ENCODE data around the gene HNF1B. TPM values are rescaled to one million over a fixed set of nuclear protein-coding genes. Genes with fewer than 3 reads are reported as not detected.
"Not testable (repeated sequence)": the region's sequence is repeated elsewhere in the genome, so short reads cannot be mapped to it uniquely, and the experiment has no call there.

Gene HNF1B
- total and polyA plus RNA-seq, 7 experiments from 2014 or later = 1.4 TPM; not detected in 6

- Mint-ChIP-seq H3K27ac (no peak overlapping the region), H3K9me3 (no peaks in the 10 kb centered on the region), H3K4me3 (no peak overlapping the region), H3K36me3 (peaks cover 0 to 2% (median 0%) of the 10 kb centered on the region in 5 donors), H3K27me3 (peaks cover 17 to 36% (median 32%) of the 10 kb centered on the region in 5 donors), H3K4me1 (peaks cover 0 to 6% (median 0%) of the 10 kb centered on the region in 7 donors)
- ATAC-seq (no peak), DNase-seq (no peak)
- intact Hi-C loops (cut with micrococcal nuclease) = no loop called here
- H3K4me1 ChIP-seq (ENCODE audit: control insufficient read depth in 2 of 2, insufficient read depth in 2 of 2, low read length in 2 of 2) = no peaks in the 10 kb centered on the region
- H3K9me3 ChIP-seq (ENCODE audit: control insufficient read depth in 2 of 3, low read length in 3 of 3) = no peaks in the 10 kb centered on the region
- no peaks in the 10 kb centered on the region for H3K36me3 ChIP-seq (ENCODE audit: control insufficient read depth in 2 of 3, insufficient read depth in 3 of 3, low read length in 3 of 3)
- ChIA-PET POLR2A (no interaction called here), CTCF (no interaction called here)
- no peaks in the 10 kb centered on the region for H3K27me3 ChIP-seq (ENCODE audit: control insufficient read depth in 2 of 2, insufficient read depth in 2 of 2, low read length in 2 of 2)
- no peak overlapping the region for H3K4me3 ChIP-seq (ENCODE audit: low read length)
- no peak overlapping the region for H3K27ac ChIP-seq (ENCODE audit: low read depth, low read length)
Measured at GRCh38 chr17:37788526-37788925, 43.7 kb upstream of the HNF1B start.

GRCh38 chr17:37787055-37787757 lies 42.3 kb upstream of the HNF1B start:
- Histone ChIP-seq H3K9me3 (ENCODE audit: control insufficient read depth in 2 of 3, low read length in 3 of 3) (no peaks in the 10 kb centered on the region), H3K27me3 (ENCODE audit: control insufficient read depth in 2 of 2, insufficient read depth in 2 of 2, low read length in 2 of 2) (no peaks in the 10 kb centered on the region), H3K4me3 (ENCODE audit: low read length) (no peak overlapping the region), H3K27ac (ENCODE audit: low read depth, low read length) (no peak overlapping the region), H3K36me3 (ENCODE audit: control insufficient read depth in 2 of 3, insufficient read depth in 3 of 3, low read length in 3 of 3) (no peaks in the 10 kb centered on the region), H3K4me1 (ENCODE audit: control insufficient read depth in 2 of 2, insufficient read depth in 2 of 2, low read length in 2 of 2) (no peaks in the 10 kb centered on the region)
- intact Hi-C loops (cut with micrococcal nuclease) = no loop called here
- peaks cover 17 to 46% (median 34%) of the 10 kb centered on the region in 5 donors for H3K27me3 Mint-ChIP-seq
- ATAC-seq = no peak
- H3K9me3 Mint-ChIP-seq = no peaks in the 10 kb centered on the region
- H3K36me3 Mint-ChIP-seq = peaks cover 0 to 2% (median 0%) of the 10 kb centered on the region in 5 donors
- peaks cover 0 to 6% (median 0%) of the 10 kb centered on the region in 7 donors for H3K4me1 Mint-ChIP-seq
- no peak overlapping the region for H3K4me3 Mint-ChIP-seq
- POLR2A ChIA-PET = interaction anchor here (0.6 kb wide), 1 partner anchor 398 kb away, joined by 3 read pairs; no protein-coding TSS in a partner anchor
- CTCF ChIA-PET = no interaction called here
- no peak for DNase-seq
- no peak overlapping the region for H3K27ac Mint-ChIP-seq

- Mint-ChIP-seq H3K4me1 (peaks cover 0 to 5% (median 0%) of the 10 kb centered on the region in 7 donors), H3K27ac (no peak overlapping the region), H3K27me3 (peaks cover 17 to 48% (median 34%) of the 10 kb centered on the region in 5 donors), H3K4me3 (no peak overlapping the region), H3K36me3 (peaks cover 0 to 2% (median 0%) of the 10 kb centered on the region in 5 donors), H3K9me3 (no peaks in the 10 kb centered on the region)
- H3K4me1 ChIP-seq (ENCODE audit: control insufficient read depth in 2 of 2, insufficient read depth in 2 of 2, low read length in 2 of 2) = no peaks in the 10 kb centered on the region
- no peak for ATAC-seq
- intact Hi-C loops (cut with micrococcal nuclease) = no loop called here
- H3K36me3 ChIP-seq (ENCODE audit: control insufficient read depth in 2 of 3, insufficient read depth in 3 of 3, low read length in 3 of 3) = no peaks in the 10 kb centered on the region
- no peak overlapping the region for H3K27ac ChIP-seq (ENCODE audit: low read depth, low read length)
- ChIA-PET POLR2A (no interaction called here), CTCF (no interaction called here)
- H3K27me3 ChIP-seq (ENCODE audit: control insufficient read depth in 2 of 2, insufficient read depth in 2 of 2, low read length in 2 of 2) = no peaks in the 10 kb centered on the region
- H3K4me3 ChIP-seq (ENCODE audit: low read length) = no peak overlapping the region
- DNase-seq = no peak
- H3K9me3 ChIP-seq (ENCODE audit: control insufficient read depth in 2 of 3, low read length in 3 of 3) = no peaks in the 10 kb centered on the region
Measured at GRCh38 chr17:37786481-37786880, 41.6 kb upstream of the HNF1B start.

- CTCF ChIA-PET; H3K27ac ChIP-seq (ENCODE audit: low read depth, low read length); H3K4me1 ChIP-seq (ENCODE audit: control insufficient read depth in 2 of 2, insufficient read depth in 2 of 2, low read length in 2 of 2); H3K9me3 Mint-ChIP-seq; intact Hi-C loops (cut with micrococcal nuclease); H3K4me3 ChIP-seq (ENCODE audit: low read length); H3K27me3 ChIP-seq (ENCODE audit: control insufficient read depth in 2 of 2, insufficient read depth in 2 of 2, low read length in 2 of 2); ATAC-seq; H3K4me1 Mint-ChIP-seq; H3K36me3 ChIP-seq (ENCODE audit: control insufficient read depth in 2 of 3, insufficient read depth in 3 of 3, low read length in 3 of 3); H3K9me3 ChIP-seq (ENCODE audit: control insufficient read depth in 2 of 3, low read length in 3 of 3); H3K36me3 Mint-ChIP-seq; POLR2A ChIA-PET; H3K27ac Mint-ChIP-seq; DNase-seq; H3K4me3 Mint-ChIP-seq: not testable (repeated sequence)
- H3K27me3 Mint-ChIP-seq = peaks cover 6 to 41% (median 14%) of the 10 kb centered on the region in 5 donors
Measured at GRCh38 chr17:37782460-37782859, 37.6 kb upstream of the HNF1B start.

GRCh38 chr17:37781451-37781850 lies 36.6 kb upstream of the HNF1B start:
- intact Hi-C loops (cut with micrococcal nuclease) = no loop called here
- Mint-ChIP-seq H3K4me3 (no peak overlapping the region), H3K9me3 (no peaks in the 10 kb centered on the region), H3K36me3 (peaks cover 0 to 2% (median 0%) of the 10 kb centered on the region in 5 donors), H3K27ac (no peak overlapping the region), H3K27me3 (peaks cover 3 to 34% (median 10%) of the 10 kb centered on the region in 5 donors), H3K4me1 (peaks cover 0 to 5% (median 0%) of the 10 kb centered on the region in 7 donors)
- ChIA-PET CTCF (no interaction called here), POLR2A (no interaction called here)
- Histone ChIP-seq H3K36me3 (ENCODE audit: control insufficient read depth in 2 of 3, insufficient read depth in 3 of 3, low read length in 3 of 3) (no peaks in the 10 kb centered on the region), H3K27ac (ENCODE audit: low read depth, low read length) (no peak overlapping the region), H3K4me1 (ENCODE audit: control insufficient read depth in 2 of 2, insufficient read depth in 2 of 2, low read length in 2 of 2) (no peaks in the 10 kb centered on the region), H3K9me3 (ENCODE audit: control insufficient read depth in 2 of 3, low read length in 3 of 3) (no peaks in the 10 kb centered on the region), H3K27me3 (ENCODE audit: control insufficient read depth in 2 of 2, insufficient read depth in 2 of 2, low read length in 2 of 2) (no peaks in the 10 kb centered on the region), H3K4me3 (ENCODE audit: low read length) (no peak overlapping the region)
- no peak for DNase-seq
- no peak for ATAC-seq

DNA sequence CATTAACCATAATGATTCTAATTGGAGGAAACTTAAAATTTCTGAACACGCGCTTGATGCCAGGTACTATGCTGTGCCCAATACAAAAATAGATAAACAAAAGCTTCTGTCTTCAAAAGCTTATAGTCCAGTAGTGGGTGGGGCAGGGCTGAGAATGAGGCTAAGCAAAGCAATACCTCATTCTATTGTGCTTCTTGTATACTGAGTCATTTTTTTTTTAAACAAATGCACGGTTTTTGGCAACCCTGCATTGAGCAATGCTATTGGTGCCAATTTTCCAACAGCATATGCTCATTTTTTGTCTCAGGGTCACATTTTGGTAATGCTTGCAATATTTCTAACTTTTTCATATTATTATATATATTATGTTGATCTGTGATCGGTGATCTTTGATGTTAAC lies 34.7 kb upstream of the HNF1B start:
- DNase-seq (no peak), ATAC-seq (no peak)
- Histone ChIP-seq H3K27me3 (ENCODE audit: control insufficient read depth in 2 of 2, insufficient read depth in 2 of 2, low read length in 2 of 2) (no peaks in the 10 kb centered on the region), H3K4me1 (ENCODE audit: control insufficient read depth in 2 of 2, insufficient read depth in 2 of 2, low read length in 2 of 2) (peaks cover 0 to 1% of the 10 kb centered on the region in 2 donors), H3K27ac (ENCODE audit: low read depth, low read length) (no peak overlapping the region), H3K9me3 (ENCODE audit: control insufficient read depth in 2 of 3, low read length in 3 of 3) (no peaks in the 10 kb centered on the region), H3K36me3 (ENCODE audit: control insufficient read depth in 2 of 3, insufficient read depth in 3 of 3, low read length in 3 of 3) (no peaks in the 10 kb centered on the region), H3K4me3 (ENCODE audit: low read length) (no peak overlapping the region)
- Mint-ChIP-seq H3K4me3 (no peak overlapping the region), H3K27me3 (peaks cover 0 to 32% (median 7%) of the 10 kb centered on the region in 5 donors), H3K27ac (no peak overlapping the region), H3K4me1 (peaks cover 0 to 18% (median 0%) of the 10 kb centered on the region in 7 donors), H3K36me3 (peaks cover 0 to 2% (median 0%) of the 10 kb centered on the region in 5 donors), H3K9me3 (no peaks in the 10 kb centered on the region)
- intact Hi-C loops (cut with micrococcal nuclease) = loop anchor here in 1 of 2 donors (10.0 kb wide), 1 partner anchor 65 kb away; no protein-coding TSS in a partner anchor
- ChIA-PET POLR2A (no interaction called here), CTCF (no interaction called here)

GRCh38 chr17:37774504-37774903 lies 29.6 kb upstream of the HNF1B start:
- H3K9me3 ChIP-seq (ENCODE audit: control insufficient read depth in 2 of 3, low read length in 3 of 3) = no peaks in the 10 kb centered on the region
- no peaks in the 10 kb centered on the region for H3K36me3 ChIP-seq (ENCODE audit: control insufficient read depth in 2 of 3, insufficient read depth in 3 of 3, low read length in 3 of 3)
- peaks cover 0 to 49% (median 2%) of the 10 kb centered on the region in 7 donors for H3K4me1 Mint-ChIP-seq
- H3K27me3 Mint-ChIP-seq = peaks cover 3 to 21% (median 11%) of the 10 kb centered on the region in 5 donors
- peaks cover 0 to 5% of the 10 kb centered on the region in 2 donors for H3K4me1 ChIP-seq (ENCODE audit: control insufficient read depth in 2 of 2, insufficient read depth in 2 of 2, low read length in 2 of 2)
- peak overlapping the region in 1 of 10 donors; percentile 39 for H3K4me3 Mint-ChIP-seq
- peak in 1 of 9 donors; percentile 49 for DNase-seq
- ChIA-PET CTCF (no interaction called here), POLR2A (no interaction called here)
- no peaks in the 10 kb centered on the region for H3K36me3 Mint-ChIP-seq
- peak overlapping the region in 1 of 9 donors; percentile 42 for H3K27ac Mint-ChIP-seq
- intact Hi-C loops (cut with micrococcal nuclease) = loop anchor here (1.0 to 10.0 kb wide), 4 partner anchors 9 to 72 kb away; no protein-coding TSS in a partner anchor
- no peaks in the 10 kb centered on the region for H3K27me3 ChIP-seq (ENCODE audit: control insufficient read depth in 2 of 2, insufficient read depth in 2 of 2, low read length in 2 of 2)
- peak; percentile 60 for ATAC-seq
- H3K4me3 ChIP-seq (ENCODE audit: low read length) = no peak overlapping the region
- no peak overlapping the region for H3K27ac ChIP-seq (ENCODE audit: low read depth, low read length)
- H3K9me3 Mint-ChIP-seq = no peaks in the 10 kb centered on the region

All from naive thymus-derived CD4-positive, alpha-beta T cell (primary cell).